ENCODE measurements around the gene GLT8D2. TPM values are rescaled to one million over a fixed set of nuclear protein-coding genes. Genes with fewer than 3 reads are reported as not detected.
A peak's percentile ranks its signal among the peaks of the same experiment; 100 is the strongest.
"Not testable (repeated sequence)": the region's sequence is repeated elsewhere in the genome, so short reads cannot be mapped to it uniquely, and the experiment has no call there.

GLT8D2 gene
- total RNA-seq, 1 experiment from 2014 or later, result 40.1 TPM

DNA sequence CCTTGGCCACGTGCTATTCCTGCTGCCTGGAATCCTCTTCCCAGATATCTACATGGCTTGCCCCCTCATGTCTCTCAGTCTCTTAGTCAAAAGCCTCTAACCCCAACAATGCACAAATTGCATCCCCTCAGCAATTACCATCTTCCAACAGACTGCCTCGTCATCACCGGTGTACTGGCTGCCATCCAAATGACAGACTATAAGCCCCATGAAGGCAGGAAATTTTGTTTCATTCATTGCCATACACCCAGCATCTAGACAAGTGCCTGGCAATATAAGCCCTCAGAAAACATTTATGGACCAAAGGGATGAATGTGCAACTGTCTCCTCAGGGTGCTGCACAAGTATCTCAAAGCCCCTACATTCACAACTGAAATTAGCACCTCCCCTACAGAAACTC is 5.8 kb downstream of the GLT8D2 start:
- no peak for DNase-seq (ENCODE audit: low read depth in 1 of 2, low spot score in 2 of 2)
- Histone ChIP-seq H3K4me3 (no peak overlapping the region), H3K4me1 (replicated peaks) (peaks cover 31% of the 10 kb centered on the region), H3K36me3 (peaks cover 2% of the 10 kb centered on the region; the same call in 1 of the 2 replicates), H3K9me3 (replicated peaks) (no peaks in the 10 kb centered on the region), H3K27me3 (replicated peaks) (no peaks in the 10 kb centered on the region), H3K27ac (no peak overlapping the region)

DNA sequence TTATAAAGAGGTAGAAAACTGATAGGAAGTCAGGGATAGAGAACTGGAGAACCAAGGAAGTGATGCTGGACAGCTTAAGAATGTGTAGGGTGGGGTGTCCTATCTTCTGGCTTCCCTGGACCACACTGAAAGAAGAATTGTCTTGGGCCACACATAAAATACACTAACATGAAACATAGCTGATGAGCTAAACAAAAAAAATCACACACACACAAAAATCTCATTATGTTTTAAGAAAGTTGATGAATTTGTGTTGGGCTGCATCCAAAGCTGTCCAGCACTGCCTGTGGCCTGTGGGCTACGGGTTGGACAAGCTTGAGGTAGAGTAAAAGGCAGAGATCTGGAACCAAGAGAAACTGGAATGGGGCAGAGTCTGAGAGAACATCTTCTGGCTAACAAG is 7.4 kb downstream of the GLT8D2 start:
- Histone ChIP-seq H3K27ac (no peak overlapping the region), H3K4me1 (replicated peaks) (peaks cover 22% of the 10 kb centered on the region), H3K36me3 (peaks cover 2% of the 10 kb centered on the region; the same call in 1 of the 2 replicates), H3K9me3 (replicated peaks) (no peaks in the 10 kb centered on the region), H3K4me3 (no peak overlapping the region), H3K27me3 (replicated peaks) (no peaks in the 10 kb centered on the region)
- peak in 1 of 2 experiments; percentile 10 for DNase-seq (ENCODE audit: low read depth in 1 of 2, low spot score in 2 of 2)

GRCh38 chr12:104039769-104040168 is 10.2 kb downstream of the GLT8D2 start:
- not testable (repeated sequence) for H3K36me3 ChIP-seq; H3K27ac ChIP-seq; H3K4me3 ChIP-seq; H3K9me3 ChIP-seq (replicated peaks); DNase-seq (ENCODE audit: low read depth in 1 of 2, low spot score in 2 of 2); H3K27me3 ChIP-seq (replicated peaks)
- H3K4me1 ChIP-seq (replicated peaks), result peaks cover 11% of the 10 kb centered on the region; the same call in 1 of the 2 replicates

GRCh38 chr12:104036143-104036542 is 13.8 kb downstream of the GLT8D2 start:
- not testable (repeated sequence) for H3K27ac ChIP-seq; H3K9me3 ChIP-seq (replicated peaks); H3K4me1 ChIP-seq (replicated peaks); H3K36me3 ChIP-seq; H3K27me3 ChIP-seq (replicated peaks); DNase-seq (ENCODE audit: low read depth in 1 of 2, low spot score in 2 of 2); H3K4me3 ChIP-seq

GRCh38 chr12:104030596-104030995 is 19.4 kb downstream of the GLT8D2 start:
- DNase-seq (ENCODE audit: low read depth in 1 of 2, low spot score in 2 of 2); H3K9me3 ChIP-seq (replicated peaks); H3K4me1 ChIP-seq (replicated peaks); H3K36me3 ChIP-seq; H3K27ac ChIP-seq; H3K4me3 ChIP-seq; H3K27me3 ChIP-seq (replicated peaks): not testable (repeated sequence)

DNA sequence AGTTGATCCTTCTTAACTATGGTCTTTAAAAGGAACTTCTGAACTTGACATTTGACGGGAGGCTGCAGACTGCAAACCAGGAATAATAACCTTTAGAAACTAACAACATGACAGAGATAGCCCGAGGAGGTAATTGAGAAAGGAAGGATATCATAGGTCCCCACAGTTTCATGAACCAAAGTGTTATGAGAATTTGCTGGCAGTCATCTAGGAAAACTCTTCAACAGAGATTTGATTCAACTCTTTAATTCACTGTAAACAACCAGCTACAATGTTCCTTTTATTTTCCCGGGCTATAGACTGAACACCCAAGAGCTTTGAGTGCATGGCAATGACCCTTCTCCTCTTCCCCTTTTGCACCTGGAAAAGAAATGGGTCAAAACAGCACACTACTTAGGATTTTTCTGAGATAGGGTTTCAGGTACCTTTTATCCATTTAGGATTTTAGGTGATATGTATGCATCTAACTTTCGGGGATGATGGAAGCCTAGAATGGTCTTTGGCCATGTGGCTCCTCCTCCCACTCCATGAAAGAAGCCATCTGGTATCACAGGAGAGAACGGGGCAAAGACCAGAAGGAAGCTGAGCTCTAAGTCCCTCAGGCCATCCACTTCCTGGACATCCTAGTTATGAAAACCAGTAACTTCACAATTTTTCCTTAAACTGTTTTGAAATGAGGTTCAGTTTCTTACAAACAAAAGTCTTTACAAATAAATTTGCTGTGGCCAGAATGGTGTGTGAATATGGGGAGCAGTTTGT is 23.0 kb downstream of the GLT8D2 start:
- Histone ChIP-seq H3K36me3 (no peaks in the 10 kb centered on the region), H3K27me3 (replicated peaks) (no peaks in the 10 kb centered on the region), H3K9me3 (replicated peaks) (no peaks in the 10 kb centered on the region; the same call in 1 of the 2 replicates), H3K27ac (no peak overlapping the region), H3K4me1 (replicated peaks) (no peaks in the 10 kb centered on the region), H3K4me3 (no peak overlapping the region)
- no peak for DNase-seq (ENCODE audit: low read depth in 1 of 2, low spot score in 2 of 2)

GRCh38 chr12:104025771-104026170 is 24.2 kb downstream of the GLT8D2 start:
- Histone ChIP-seq H3K27ac (no peak overlapping the region), H3K4me1 (replicated peaks) (no peaks in the 10 kb centered on the region), H3K36me3 (no peaks in the 10 kb centered on the region), H3K27me3 (replicated peaks) (no peaks in the 10 kb centered on the region), H3K4me3 (no peak overlapping the region), H3K9me3 (replicated peaks) (no peaks in the 10 kb centered on the region; the same call in 1 of the 2 replicates)
- no peak for DNase-seq (ENCODE audit: low read depth in 1 of 2, low spot score in 2 of 2)

GRCh38 chr12:104024348-104024747 is 25.6 kb downstream of the GLT8D2 start:
- H3K4me3 ChIP-seq, result no peak overlapping the region
- no peaks in the 10 kb centered on the region for H3K4me1 ChIP-seq (replicated peaks)
- no peaks in the 10 kb centered on the region for H3K36me3 ChIP-seq
- no peak overlapping the region for H3K27ac ChIP-seq
- no peak for DNase-seq (ENCODE audit: low read depth in 1 of 2, low spot score in 2 of 2)
- H3K9me3 ChIP-seq (replicated peaks), result no peaks in the 10 kb centered on the region; the same call in 1 of the 2 replicates
- no peaks in the 10 kb centered on the region for H3K27me3 ChIP-seq (replicated peaks)

DNA sequence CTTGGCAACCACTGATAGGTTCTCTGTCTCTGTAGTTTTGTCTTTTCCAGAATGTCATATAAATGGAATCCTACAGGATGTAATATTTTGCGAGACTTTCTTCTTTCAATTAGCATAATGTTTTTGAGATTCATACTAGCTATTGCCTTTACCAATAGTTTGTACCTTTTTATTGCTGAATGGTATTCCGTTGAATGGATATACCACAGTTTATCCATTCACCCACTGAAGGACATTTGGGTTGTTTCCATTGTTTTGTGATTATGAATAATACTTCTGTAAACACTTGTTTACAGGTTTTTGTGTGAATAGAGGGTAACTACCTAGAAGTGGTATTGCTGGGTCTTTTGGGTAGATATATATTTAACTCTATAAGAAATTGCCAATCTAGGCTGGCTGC is 26.3 kb downstream of the GLT8D2 start:
- no peaks in the 10 kb centered on the region; the same call in 1 of the 2 replicates for H3K9me3 ChIP-seq (replicated peaks)
- no peak overlapping the region for H3K27ac ChIP-seq
- no peaks in the 10 kb centered on the region for H3K4me1 ChIP-seq (replicated peaks)
- H3K27me3 ChIP-seq (replicated peaks), result no peaks in the 10 kb centered on the region
- H3K4me3 ChIP-seq, result no peak overlapping the region
- H3K36me3 ChIP-seq, result no peaks in the 10 kb centered on the region
- DNase-seq (ENCODE audit: low read depth in 1 of 2, low spot score in 2 of 2), result no peak

DNA sequence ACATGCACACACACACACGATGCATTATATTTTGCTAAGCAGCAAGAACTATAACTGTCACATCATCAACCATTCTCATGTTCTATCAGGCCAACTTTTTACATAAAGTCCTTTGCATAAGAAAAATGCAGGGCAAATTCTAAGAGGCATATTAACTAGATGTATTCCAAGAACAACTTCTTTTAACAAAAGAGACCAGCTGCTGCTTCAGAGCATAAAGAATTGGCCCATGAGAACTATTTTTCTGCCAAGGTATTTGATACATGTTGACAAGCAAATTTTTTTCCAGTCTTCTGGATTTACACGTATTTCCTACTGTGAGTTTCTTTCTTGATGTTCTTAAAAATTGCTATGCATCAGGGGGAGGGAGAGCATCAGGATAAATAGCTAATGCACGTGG is 27.2 kb downstream of the GLT8D2 start:
- Histone ChIP-seq H3K4me1 (replicated peaks) (no peaks in the 10 kb centered on the region), H3K4me3 (no peak overlapping the region), H3K9me3 (replicated peaks) (no peaks in the 10 kb centered on the region; the same call in 1 of the 2 replicates), H3K27ac (no peak overlapping the region), H3K36me3 (no peaks in the 10 kb centered on the region), H3K27me3 (replicated peaks) (no peaks in the 10 kb centered on the region)
- DNase-seq (ENCODE audit: low read depth in 1 of 2, low spot score in 2 of 2), result no peak

GRCh38 chr12:104021862-104022261 is 28.1 kb downstream of the GLT8D2 start:
- H3K9me3 ChIP-seq (replicated peaks); H3K36me3 ChIP-seq; H3K27me3 ChIP-seq (replicated peaks); H3K4me3 ChIP-seq; DNase-seq (ENCODE audit: low read depth in 1 of 2, low spot score in 2 of 2); H3K4me1 ChIP-seq (replicated peaks); H3K27ac ChIP-seq: not testable (repeated sequence)

- H3K9me3 ChIP-seq (replicated peaks), result no peaks in the 10 kb centered on the region
- peaks cover 31% of the 10 kb centered on the region for H3K36me3 ChIP-seq
Observed at GRCh38 chr12:104012331-104012730, 37.7 kb downstream of the GLT8D2 start.

DNA sequence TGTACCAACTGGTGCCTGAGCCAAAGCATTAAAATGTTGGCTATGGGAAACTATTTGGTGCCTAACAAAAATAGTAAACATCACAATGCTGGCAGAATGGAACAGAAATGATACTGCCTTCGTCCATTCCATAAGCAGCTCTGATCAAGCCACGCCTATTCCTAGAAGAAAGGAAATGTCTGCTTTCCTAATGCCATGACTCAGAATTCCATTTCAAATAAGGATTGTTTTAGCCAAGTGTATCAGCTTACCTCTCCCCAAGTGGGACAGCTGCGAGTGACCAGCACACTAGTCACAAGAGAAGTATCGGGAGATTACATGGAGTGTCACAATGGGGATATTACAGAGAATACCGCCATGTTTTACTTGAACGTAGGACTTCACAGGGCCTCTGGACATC is 38.7 kb downstream of the GLT8D2 start:
- H3K9me3 ChIP-seq (replicated peaks), result no peaks in the 10 kb centered on the region
- DNase-seq (ENCODE audit: low read depth in 1 of 2, low spot score in 2 of 2), result peak; percentile 57 to 59
- peaks cover 30% of the 10 kb centered on the region for H3K4me1 ChIP-seq (replicated peaks)
- H3K27ac ChIP-seq, result peak overlapping the region; percentile 61
- H3K36me3 ChIP-seq, result peaks cover 31% of the 10 kb centered on the region
- H3K27me3 ChIP-seq (replicated peaks), result no peaks in the 10 kb centered on the region
- H3K4me3 ChIP-seq, result no peak overlapping the region

More at GRCh38 chr12:104012331-104012730, 37.7 kb downstream of the GLT8D2 start:
- H3K4me1 ChIP-seq (replicated peaks), result peaks cover 20% of the 10 kb centered on the region
- DNase-seq (ENCODE audit: low read depth in 1 of 2, low spot score in 2 of 2), result no peak
- no peak overlapping the region for H3K4me3 ChIP-seq
- H3K27me3 ChIP-seq (replicated peaks), result no peaks in the 10 kb centered on the region
- H3K27ac ChIP-seq, result no peak overlapping the region

DNA sequence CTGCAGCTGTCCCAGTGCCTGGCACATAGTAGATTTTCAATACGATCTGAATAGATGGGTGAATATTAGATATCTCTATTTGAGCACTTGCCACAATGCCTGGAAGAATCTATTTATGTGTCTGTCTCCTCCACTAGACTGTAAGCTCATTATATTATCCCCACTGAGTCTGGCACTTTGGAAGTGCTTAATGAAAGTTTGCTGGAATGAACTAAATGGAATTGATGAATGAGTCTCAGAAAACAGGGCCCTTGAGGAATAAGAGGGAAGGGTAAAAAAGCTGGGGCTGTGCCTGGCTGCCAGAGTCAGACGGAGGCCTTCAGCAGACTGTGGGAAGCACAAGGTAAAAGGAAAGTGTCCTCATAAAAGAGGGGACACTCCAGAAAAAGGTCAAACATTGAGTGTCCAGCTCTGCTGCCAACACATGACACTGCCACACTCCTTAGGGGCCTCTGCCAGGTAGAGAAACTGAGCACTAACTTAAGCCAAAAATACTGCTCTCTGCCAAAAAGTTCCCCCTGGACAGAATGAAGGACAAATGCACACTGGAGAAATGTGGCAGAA is 39.3 kb downstream of the GLT8D2 start:
- Histone ChIP-seq H3K27me3 (replicated peaks) (no peaks in the 10 kb centered on the region), H3K27ac (peak overlapping the region; percentile 61), H3K4me1 (replicated peaks) (peaks cover 30% of the 10 kb centered on the region), H3K4me3 (no peak overlapping the region), H3K36me3 (peaks cover 31% of the 10 kb centered on the region), H3K9me3 (replicated peaks) (no peaks in the 10 kb centered on the region)
- DNase-seq (ENCODE audit: low read depth in 1 of 2, low spot score in 2 of 2), result peak in 1 of 2 experiments; percentile 4

All from SJSA1 (cell line).